ENCODE data around the gene SKIL.
A peak's percentile ranks its signal among the peaks of the same experiment; 100 is the strongest.

SKIL gene

DNA sequence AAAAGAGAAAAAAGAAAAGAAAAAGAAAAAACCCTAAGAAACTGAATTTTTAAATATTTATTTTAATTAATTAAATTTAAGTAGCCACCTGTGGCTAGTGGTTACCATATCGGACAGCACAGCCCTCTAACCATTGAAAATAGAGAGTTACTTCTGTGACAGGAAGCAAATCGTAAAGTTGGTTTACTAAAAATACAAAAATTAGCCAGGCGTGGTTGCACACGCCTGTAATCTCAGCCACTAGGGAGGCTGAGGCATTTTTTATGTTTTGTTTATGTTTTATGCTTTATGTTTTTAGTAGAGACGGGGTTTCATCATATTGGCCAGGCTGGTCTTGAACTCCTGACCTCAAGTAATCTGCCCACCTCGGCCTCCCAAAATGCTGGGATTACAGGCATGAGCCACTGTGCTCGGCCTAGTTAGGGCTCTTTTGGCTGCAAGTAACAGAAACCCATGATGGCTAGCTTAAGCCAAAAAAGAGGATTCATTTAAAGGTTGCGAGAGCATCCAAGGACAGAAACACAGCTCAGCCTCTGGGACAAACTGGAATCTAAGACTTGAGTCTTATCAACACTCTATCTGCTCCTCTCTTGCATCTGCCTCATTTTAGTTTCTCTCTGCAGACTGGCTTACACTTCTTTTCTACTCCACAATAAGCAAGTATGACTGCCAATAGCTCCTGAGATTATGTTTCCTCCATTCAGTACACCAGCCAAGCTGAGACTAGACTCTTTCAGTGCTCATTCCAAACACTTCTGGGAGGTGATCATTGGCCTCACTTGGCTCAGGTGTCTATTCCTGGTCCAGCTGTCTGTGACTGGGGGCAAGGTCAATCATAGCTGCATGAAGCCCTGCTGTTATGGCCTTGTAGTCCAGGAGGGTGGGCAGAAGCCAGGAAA is 6.8 kb upstream of the SKIL start:
- DNase-seq (ENCODE audit: low read depth): no peak

DNA sequence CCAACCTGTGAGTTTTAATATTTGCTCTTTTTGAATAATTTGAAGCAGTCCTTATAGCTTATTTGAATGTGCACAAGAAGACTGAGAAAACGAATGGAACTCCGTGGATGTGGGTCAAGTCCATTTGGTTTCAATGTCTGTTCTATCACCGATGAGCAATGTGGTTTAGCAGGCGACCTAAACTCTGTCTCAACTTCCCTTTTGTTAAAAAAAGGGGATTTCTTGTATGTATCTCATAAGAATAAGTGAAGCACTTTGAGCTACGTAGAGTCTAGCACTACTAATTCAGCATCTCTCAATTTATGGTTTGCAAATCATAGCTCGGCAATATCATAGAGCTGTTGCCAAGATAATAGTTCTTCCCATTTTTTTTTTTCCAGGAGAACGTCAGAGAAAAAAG is 4.6 kb upstream of the SKIL start:
- no peak for DNase-seq (ENCODE audit: low read depth)

DNA sequence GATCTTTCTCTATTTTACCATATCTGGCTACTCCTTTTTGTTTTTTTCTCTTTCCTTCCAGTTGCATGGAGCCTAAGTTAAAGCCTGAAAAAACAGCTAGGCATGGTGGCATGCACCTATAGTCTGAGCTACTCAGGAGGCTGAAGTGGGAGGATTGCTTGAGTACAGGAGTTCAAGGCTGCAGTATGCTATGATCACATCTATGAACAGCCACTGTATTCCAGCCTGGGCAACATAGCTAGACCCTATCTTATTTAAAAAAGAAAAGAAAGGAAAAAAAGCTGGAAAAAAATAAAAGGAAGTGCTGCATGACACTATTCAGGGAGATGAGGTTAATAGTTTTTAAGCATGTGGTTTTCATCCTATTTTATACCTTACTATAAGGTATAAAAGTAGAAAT is 4.0 kb upstream of the SKIL start:
- no peak for DNase-seq (ENCODE audit: low read depth)

DNA sequence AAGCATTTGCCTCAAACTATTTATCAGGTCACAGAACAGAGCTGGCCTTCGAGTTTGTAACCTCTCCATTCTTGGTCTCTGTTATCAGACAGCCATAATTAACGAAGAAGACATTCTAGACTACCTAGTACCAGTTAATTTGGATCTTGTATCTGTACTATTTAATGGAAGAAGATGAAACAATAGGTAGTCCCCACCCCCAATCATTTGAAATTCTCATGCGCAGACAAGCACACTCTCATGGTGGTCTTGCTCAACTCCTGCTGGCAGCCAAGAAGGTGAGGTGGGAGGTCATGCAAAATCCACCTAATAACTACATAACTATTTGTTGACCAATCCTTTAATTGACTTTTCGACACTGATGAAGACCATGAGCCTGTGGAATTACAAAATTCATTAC is 2.8 kb upstream of the SKIL start:
- no peak for DNase-seq (ENCODE audit: low read depth)

DNA sequence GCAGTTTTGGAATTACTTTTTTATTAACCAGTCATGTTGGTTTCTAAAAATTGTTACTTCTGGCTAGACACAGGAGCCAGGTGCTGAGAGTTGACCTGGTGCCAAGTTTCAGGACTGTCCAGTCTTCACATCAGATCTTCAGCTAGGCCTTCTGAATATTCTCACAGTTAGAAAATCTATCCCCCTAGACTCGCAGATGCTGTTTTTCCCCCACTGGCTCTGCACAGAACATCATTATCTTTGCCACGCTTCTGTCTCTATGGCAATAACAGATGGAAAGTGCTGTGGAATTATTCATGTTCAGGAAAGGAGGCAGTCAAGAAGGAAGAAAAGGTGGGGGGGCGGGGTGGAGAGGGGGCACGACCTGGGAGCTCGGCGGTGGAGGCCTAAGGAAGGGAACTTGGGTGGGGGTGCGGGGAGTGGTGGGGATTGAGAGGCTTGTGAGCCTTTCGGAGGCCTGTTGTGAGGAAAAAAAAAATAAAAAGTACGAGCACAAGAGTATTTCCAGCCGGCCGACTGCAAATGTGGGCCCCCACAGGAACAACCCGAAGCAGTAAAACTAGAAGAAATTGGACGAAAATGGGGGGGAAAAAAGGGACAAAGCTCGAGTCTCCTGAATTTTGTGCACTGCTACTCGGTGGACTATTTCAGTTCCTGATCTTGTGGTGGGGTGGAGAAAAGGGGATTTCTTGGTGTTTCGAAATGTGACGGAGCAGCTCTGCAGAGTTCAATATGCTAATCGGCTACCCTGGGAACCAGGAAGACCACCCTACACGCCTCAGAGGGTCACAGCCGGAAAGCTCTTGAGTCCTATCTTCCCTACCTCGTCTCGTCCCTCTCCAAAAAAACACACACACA is 1.5 kb upstream of the SKIL start:
- peak; percentile 80 for DNase-seq (ENCODE audit: low read depth)

DNA sequence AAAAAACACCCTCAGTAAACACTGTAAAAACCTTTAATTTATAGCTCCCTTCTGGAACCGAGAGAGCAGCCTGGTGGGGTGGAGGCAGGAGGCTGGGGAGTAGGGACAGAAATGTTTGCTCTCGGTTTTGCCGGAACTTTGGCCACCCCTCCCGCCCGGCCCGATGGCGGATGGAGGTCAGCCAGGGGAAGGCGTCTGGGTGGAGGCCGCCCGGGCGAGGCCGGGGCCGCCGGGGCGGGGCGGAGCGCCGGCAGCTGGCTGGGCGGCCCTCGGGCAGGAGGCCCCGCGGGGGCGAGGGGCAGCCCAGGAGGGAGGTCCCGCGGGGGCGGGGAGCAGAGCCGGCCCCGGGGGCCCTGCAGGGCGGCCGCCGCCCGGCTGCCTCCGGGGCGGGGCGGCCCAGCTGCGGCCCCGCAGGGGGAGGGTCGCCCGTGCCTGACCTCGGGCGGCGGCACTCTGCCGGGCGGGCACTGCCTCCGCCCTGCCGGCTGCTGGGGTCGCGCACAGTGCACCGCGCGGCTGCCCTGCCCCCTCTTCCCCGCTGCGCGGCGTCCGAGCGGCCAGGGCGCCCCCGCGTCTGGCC is 829 bp upstream of the SKIL start:
- DNase-seq (ENCODE audit: low read depth): peak; percentile 90

DNA sequence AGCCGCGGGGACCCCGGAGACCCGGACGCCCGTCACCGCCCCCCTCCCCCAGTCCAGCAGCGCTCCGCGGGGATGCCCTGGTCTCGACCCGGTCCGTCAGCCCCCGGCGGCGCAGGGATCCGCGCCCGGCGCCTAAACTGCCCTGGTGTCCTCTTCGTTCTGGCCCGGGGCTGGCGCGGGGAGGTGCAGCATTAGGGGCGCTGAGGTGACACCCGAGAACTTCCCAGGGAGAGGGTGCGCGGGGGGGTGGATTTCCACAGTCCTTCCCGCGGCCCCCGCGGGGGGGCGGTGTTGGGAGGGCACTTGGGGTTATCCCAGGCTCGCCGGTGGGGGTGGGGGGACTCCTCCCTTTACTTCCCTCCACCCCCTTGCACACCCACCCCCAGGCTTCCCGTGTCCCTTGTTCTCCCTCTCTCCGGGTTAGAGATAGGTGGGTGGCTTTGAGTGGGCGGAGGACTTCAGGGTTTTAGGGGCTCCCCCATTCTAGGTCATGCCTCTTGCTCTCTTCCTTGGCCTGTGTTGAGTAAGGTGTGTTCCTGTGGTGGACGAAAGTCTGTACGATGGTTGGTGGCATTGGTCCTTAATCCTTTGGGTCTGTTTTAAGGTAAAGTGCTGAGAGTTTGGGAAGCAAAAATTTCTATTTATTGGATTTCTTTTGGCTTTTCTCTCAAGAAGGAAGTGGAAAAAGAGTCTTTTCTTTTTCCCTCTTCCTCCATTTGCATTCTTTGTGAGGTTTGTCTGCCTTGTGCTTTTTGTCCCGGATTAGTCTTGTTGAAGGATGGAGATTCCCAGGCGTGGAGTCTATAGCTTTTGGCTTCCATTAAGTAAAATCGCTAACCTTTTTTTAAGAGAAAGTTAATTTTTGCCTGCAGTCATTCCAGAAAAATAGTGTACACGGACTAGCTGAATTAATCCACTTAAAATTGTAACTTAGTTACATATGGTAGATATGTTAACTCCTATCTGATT is 811 bp downstream of the SKIL start:
- DNase-seq (ENCODE audit: low read depth): peak; percentile 69

DNA sequence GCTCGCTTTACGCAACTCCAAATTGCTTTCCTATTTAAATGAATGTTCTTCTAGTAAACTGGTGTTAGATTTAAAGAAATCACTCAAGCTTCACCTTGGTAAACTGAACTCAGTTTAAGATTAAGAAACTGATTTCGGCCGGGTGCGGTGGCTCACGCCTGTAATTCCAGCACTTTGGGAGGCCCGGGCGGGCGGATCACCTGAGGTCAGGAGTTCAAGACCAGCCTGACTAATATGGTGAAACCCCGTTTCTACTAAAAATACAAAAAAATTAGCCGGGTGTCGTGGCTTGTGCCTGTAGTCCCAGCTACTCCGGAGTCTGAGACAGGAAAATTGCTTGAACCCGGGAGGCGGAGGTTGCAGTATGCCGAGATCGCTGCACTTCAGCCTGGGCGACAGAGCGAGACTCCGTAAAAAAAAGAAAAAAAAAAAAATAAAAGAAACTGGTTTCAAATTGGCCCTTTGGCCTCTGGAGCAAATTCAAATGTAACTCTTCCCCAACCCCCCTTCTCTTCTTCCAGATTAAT is 1.7 kb downstream of the SKIL start:
- no peak for DNase-seq (ENCODE audit: low read depth)

DNA sequence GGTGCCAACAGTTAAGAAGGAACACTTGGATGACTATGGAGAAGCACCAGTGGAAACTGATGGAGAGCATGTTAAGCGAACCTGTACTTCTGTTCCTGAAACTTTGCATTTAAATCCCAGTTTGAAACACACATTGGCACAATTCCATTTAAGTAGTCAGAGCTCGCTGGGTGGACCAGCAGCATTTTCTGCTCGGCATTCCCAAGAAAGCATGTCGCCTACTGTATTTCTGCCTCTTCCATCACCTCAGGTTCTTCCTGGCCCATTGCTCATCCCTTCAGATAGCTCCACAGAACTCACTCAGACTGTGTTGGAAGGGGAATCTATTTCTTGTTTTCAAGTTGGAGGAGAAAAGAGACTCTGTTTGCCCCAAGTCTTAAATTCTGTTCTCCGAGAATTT is 3.0 kb downstream of the SKIL start:
- DNase-seq (ENCODE audit: low read depth): no peak

DNA sequence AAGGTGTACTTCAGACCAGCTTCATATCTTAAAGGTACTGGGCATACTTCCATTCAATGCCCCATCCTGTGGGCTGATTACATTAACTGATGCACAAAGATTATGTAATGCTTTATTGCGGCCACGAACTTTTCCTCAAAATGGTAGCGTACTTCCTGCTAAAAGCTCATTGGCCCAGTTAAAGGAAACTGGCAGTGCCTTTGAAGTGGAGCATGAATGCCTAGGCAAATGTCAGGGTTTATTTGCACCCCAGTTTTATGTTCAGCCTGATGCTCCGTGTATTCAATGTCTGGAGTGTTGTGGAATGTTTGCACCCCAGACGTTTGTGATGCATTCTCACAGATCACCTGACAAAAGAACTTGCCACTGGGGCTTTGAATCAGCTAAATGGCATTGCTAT is 3.4 kb downstream of the SKIL start:
- no peak for DNase-seq (ENCODE audit: low read depth)

DNA sequence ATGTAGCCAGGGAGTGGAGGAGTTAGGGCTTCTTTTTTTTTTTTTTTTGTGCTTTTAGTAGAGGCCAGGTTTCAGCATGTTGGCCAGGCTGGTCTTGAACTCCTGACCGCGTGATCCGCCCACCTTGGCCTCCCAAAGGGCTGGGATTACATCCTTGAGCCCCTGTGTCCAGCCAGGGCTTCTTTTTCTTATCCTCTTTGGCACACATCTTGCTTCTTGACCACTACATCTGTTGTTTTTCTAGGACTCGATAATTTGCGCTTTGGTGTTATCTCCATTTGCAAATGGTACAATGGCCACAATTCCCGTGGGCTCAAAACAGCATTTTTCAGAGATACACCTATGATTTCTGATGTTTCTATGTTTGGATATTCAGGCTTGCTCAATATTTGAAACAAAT is 4.2 kb downstream of the SKIL start:
- DNase-seq (ENCODE audit: low read depth): no peak

DNA sequence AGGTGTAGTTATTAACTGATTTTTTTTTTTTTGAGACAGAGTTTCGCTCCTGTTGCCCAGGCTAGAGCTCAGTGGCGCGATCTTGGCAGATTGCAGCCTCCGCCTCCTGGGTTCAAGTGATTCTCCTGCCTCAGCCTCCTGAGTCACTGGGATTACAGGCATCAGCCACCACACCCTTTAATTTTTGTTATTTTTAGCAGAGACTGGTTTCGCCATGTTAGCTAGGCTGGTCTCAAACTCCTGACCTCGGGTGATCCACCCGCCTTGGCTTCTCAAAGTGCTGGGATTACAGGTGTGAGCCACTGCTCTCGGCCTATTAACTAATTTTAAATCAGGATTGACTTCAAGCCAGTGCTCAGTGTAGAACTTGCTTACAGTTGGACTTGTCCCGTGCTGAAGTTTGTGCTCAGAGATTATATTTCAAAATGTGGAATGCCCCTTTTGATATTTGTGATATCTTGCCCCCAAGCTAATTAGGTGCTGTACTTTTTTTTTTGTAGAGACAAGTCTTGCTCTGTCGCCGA is 6.0 kb downstream of the SKIL start:
- no peak for DNase-seq (ENCODE audit: low read depth)

DNA sequence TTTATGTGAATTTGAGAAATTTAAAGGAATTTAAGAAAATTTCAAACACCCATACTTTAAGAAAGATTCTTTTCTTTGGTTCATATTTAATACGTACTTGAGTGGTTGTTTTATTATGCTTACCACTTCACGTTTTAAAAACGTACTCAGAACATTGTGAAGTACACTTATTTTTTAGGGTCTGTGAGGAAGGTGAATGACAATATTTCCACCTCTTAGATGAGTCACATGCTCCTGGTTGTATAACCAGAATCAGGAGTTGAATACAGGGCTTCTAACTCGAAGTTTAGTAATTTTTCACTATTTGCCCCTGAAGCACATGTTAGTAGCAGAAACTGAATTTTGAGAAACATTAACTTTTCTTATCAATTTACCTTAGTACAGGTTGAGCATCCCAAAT is 7.5 kb downstream of the SKIL start:
- no peak for DNase-seq (ENCODE audit: low read depth)

DNA sequence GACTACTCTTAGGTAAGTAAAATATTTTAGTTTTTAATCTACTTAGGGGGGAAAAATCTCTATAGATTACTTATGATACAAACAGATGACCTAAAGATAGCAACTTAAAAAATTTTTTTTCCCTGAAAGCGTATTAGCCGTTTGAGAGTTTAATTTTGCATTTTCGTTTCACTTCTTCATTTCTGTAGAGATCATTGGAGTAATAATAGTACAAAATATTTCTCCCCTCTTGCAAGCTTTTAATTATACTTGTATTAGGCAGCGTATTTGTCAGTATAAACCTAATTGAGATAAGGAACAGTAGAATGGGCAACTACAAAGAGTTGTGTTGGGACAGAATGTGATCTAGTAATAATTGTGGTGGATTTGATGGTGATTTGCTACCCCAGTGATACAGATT is 10.3 kb downstream of the SKIL start:
- DNase-seq (ENCODE audit: low read depth): no peak

DNA sequence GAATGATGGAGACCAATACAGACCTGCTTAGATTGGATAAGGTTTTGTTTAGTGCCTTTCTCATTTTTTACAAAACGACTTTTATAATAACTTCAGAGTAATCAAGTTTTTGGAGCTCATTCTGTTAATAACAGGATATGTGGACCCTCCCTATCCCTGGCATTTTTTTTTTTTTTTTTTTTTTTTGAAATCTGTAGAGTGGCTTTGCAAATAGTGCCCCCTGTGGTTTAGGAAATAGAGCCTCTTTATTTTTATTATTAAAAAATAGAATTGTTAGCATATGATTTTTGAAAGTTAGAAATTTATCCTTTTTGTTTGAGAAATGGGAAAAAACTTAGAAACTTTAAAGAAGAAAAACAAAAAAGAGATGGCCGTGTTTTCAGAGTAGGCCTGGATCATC is 11.4 kb downstream of the SKIL start:
- DNase-seq (ENCODE audit: low read depth): no peak

DNA sequence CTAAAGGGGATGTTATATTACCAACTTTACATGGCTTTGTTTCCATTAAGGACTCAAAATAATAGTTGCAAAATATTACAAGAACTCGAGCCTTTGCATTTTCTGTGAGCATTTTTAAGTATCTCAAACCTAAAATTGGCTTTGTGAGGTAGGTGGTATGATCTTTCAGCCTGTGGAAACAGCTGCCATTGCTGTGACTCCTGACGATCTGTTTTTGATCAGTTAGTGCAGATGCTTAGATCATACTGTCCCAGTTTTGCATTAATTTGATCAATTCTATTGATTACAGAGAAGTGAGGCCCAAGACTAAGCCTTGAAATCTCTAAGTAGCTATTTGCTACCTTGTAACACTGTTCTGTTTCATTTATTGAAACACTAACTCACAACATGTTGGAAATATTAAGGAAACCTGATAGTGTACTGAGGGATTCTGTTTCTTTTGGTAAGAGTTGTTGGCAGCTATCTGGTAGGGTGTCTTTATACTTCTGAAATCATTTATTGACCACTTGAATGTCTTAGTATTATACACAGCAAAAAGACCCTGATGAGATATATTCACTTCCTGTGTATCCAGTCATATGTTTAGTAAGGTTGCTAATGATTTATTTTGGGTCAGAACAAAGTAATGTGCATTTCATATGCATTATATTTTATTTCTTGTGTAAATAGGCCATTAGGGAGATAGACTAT is 14.8 kb downstream of the SKIL start:
- no peak for DNase-seq (ENCODE audit: low read depth)

DNA sequence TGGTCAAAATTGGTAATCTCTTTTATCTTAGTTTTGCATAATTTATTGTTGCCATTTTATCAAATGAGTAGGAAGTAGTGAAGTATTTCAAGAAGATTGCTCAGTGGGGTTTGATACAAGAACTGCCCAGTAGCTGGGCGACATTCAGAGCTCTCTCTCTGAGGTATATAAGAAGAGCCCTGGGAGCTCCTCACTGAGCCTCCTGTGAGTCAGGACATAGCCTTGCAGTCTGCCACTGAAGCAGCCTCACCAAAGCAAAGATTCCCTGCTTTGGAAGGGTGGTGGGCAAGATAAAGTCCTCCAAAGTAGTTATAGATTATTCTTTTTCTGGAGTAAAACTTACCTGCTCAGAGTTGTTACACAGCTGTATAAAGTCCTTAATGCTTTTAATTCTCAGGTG is 26.1 kb downstream of the SKIL start:
- DNase-seq (ENCODE audit: low read depth): peak; percentile 68

DNA sequence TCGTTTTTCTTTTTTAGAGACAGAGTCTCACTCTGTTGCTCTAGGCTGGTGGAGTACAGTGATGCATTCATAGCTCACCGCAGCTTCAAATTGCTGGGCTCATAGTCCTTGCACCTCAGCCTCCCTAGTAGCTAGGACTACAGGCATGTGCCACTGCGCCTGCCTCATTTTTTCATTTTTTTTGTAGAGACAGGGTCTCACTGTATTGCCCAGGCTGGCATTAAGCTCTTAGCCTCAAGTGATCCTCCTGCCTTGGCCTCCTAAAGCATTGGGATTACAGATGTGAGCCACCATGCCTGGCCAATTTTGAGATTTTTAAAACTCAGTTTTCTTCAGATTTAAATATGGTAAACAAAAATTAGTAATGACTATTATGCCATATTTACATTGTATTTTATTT is 29.0 kb downstream of the SKIL start:
- no peak for DNase-seq (ENCODE audit: low read depth)

DNA sequence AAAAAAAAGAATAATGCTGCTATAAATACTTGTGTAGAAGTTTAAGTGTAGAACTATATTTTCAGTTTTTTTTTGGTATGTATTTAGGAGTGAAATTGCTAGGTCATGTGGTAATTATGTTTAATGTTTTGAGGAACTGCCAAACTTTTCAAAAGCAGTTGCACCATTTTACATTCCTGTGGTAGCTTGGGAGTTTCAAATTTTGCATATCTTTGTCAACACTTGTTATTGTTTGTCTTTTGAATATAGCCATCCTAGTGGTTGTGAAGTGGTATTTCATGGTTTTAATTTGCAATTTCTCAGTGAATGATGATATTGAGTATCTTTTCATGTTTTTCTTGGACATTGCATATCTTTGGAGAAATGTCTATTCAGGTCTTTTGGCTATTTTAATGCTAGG is 30.4 kb downstream of the SKIL start:
- DNase-seq (ENCODE audit: low read depth): peak; percentile 83

DNA sequence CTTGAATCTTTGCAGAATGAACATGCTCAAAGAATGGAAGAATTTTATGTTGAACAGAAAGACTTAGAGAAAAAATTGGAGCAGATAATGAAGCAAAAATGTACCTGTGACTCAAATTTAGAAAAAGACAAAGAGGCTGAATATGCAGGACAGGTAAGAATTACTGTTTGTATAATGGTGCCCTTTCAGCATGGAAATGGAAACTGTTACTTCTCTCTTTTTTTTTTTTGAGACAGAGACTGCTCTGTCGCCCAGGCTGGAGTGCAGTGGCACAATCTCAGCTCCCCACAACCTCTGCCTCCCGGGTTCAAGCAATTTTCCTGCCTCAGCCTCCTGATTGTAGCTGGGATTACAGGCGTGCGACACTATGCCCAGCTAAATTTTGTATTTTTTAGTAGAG is 33.6 kb downstream of the SKIL start:
- DNase-seq (ENCODE audit: low read depth): no peak

DNA sequence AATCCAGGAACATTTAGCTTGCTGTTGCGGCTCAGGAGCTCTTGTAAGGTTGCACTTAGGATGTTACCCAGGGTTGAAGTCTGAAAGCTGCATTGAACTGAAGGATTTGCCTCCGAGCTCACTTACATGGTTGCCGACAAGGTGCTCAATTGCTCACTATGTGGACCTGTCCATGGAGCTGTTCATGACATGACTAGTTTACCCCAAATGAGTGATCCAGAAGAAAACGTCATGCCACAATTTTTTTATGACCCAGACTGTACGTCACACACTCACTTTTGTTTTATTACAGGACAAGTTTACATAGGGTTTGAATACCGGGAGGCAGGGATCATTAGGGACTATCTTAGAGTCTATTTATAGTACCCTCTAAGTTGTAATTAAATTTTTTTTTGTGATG is 40.2 kb downstream of the SKIL start:
- no peak for DNase-seq (ENCODE audit: low read depth)
